PC-9 (cell line): ENCODE results near the gene USF1.

Experiments used
- CTCF ChIP-seq: fragments of 200-600 bp; sonication (generic); conservative IDR thresholded peaks from 2 replicates; pipeline ENCODE4 v1.6.1; 2017; ENCODE audit warnings: mixed run types, antibody characterized with exemption, mild to moderate bottlenecking, moderate library complexity
- EZH2 ChIP-seq: fragments of 200-600 bp; sonication (generic); IDR thresholded peaks from 2 replicates; pipeline ENCODE4 v1.8.0; 2017; ENCODE audit warnings: antibody characterized with exemption, low read depth

- TF ChIP-seq CTCF, result no peak
- TF ChIP-seq EZH2, result no peak
Observed at GRCh38 chr1:161031874-161032273, 13.9 kb downstream of the USF1 start.
